ENCODE data around the gene HOXC10. TPM values are rescaled to one million over a fixed set of nuclear protein-coding genes. Genes with fewer than 3 reads are reported as not detected.

Gene HOXC10
- total and polyA plus RNA-seq, 2 donors (not counting 3 experiments of a cell fraction or from before 2014, with no cell fraction given) = 0.18 TPM; not detected in 1

GRCh38 chr12:53938326-53939140 is 46.4 kb upstream of the HOXC10 start, which contains the start of gene HOXC13:
TSS of gene HOXC13 (plus strand) at chr12:53938831. CDS start at chr12:53938907, 76 bp downstream.
- no peak for DNase-seq (ENCODE audit: low read depth, low spot score)
- intact Hi-C loops (cut with micrococcal nuclease) = no loop called here
- POLR2A ChIA-PET = no interaction called here

GRCh38 chr12:53939141-53940108 is 45.5 kb upstream of the HOXC10 start:
- no TSS peak for BruUV-seq (replicated peaks)
- Histone ChIP-seq H3K27me3 (ENCODE audit: control insufficient read depth in 2 of 2, insufficient read depth in 2 of 2, low read length in 2 of 2) (peaks cover 78 to 95% of the 10 kb centered on the region in 2 experiments), H3K4me2 (ENCODE audit: insufficient read depth, low read length) (no peak overlapping the region), H3K9ac (replicated peaks; ENCODE audit: extremely low read depth, insufficient read depth, low read length) (no peak overlapping the region), H3K4me3 (replicated peaks in 1 of 3; ENCODE audit: insufficient read depth in 1 of 3, low read depth in 1 of 3, low read length in 3 of 3) (no peak overlapping the region), H4K20me1 (replicated peaks; ENCODE audit: control insufficient read depth, extremely low read depth, insufficient read depth, low read length) (no peaks in the 10 kb centered on the region), H3K9me1 (replicated peaks; ENCODE audit: control insufficient read depth, extremely low read depth, insufficient read depth, low read length) (no peaks in the 10 kb centered on the region), H3K36me3 (ENCODE audit: control insufficient read depth in 2 of 2, extremely low read depth in 1 of 2, insufficient read depth in 2 of 2, low read length in 2 of 2) (no peaks in the 10 kb centered on the region), H3K9me3 (replicated peaks; ENCODE audit: control insufficient read depth, insufficient read depth, low read length) (no peaks in the 10 kb centered on the region), H3K79me2 (ENCODE audit: control insufficient read depth, insufficient read depth, low read length) (no peaks in the 10 kb centered on the region), H2AFZ (ENCODE audit: low read depth, low read length) (no peak overlapping the region), H3K4me1 (ENCODE audit: control insufficient read depth, extremely low read depth, insufficient read depth, low read length) (no peaks in the 10 kb centered on the region), H3K27ac (ENCODE audit: insufficient read depth, low read depth, low read length) (no peak overlapping the region)
- TF ChIP-seq EZH2 (IDR thresholded peaks at IDR 0.05; ENCODE audit: borderline replicate concordance, low read depth, low read length, severe bottlenecking) (peak; percentile 87), POLR2AphosphoS5 (IDR thresholded peaks at IDR 0.05; ENCODE audit: insufficient read depth, low read depth, low read length) (no peak), GATA2 (IDR thresholded peaks at IDR 0.05; ENCODE audit: insufficient read depth, insufficient read length, low read depth, low read length) (no peak), FOS (IDR thresholded peaks at IDR 0.05; ENCODE audit: borderline replicate concordance, insufficient read depth, low read length) (no peak), MYC (IDR thresholded peaks at IDR 0.05; ENCODE audit: low read depth, low read length) (no peak), CTCF (IDR thresholded peaks at IDR 0.05; ENCODE audit: extremely low read depth in 1 of 2, insufficient read depth in 1 of 2, low read depth in 1 of 2, low read length in 2 of 2) (no peak)
- no peak for FAIRE-seq
- dilution Hi-C loops (cut with MboI; ENCODE audit: extremely low pct_ligation_motif_present, low sequenced_read_pairs) = no loop called here
- CTCF ChIA-PET = interaction anchor here (1.1 to 2.2 kb wide), 2 partner anchors 12 kb away, joined by 3 to 9 read pairs; no protein-coding TSS in a partner anchor
- POLR2A ChIA-PET = no interaction called here
- intact Hi-C loops (cut with micrococcal nuclease) = no loop called here
- DNase-seq (ENCODE audit: low read depth, low spot score) = no peak

More at GRCh38 chr12:53938326-53939140, 46.4 kb upstream of the HOXC10 start, which contains the start of gene HOXC13:
- TF ChIP-seq POLR2A (IDR thresholded peaks at IDR 0.05; ENCODE audit: low read depth, low read length) = no peak
- peak; percentile 82 for TF ChIP-seq EZH2 (IDR thresholded peaks at IDR 0.05; ENCODE audit: borderline replicate concordance, low read depth, low read length, severe bottlenecking)
- no peak for TF ChIP-seq FOS (IDR thresholded peaks at IDR 0.05; ENCODE audit: borderline replicate concordance, insufficient read depth, low read length)
- no peak within 1 kb of the TSS for H2AFZ ChIP-seq (ENCODE audit: low read depth, low read length)
- BruUV-seq (replicated peaks) = no TSS peak
- peaks cover 78 to 95% of the 10 kb centered on the region in 2 experiments for H3K27me3 ChIP-seq (ENCODE audit: control insufficient read depth in 2 of 2, insufficient read depth in 2 of 2, low read length in 2 of 2)
- H3K9ac ChIP-seq (replicated peaks; ENCODE audit: extremely low read depth, insufficient read depth, low read length) = no peak within 1 kb of the TSS
- no peaks in the 10 kb centered on the region for H3K4me1 ChIP-seq (ENCODE audit: control insufficient read depth, extremely low read depth, insufficient read depth, low read length)
- H3K36me3 ChIP-seq (ENCODE audit: control insufficient read depth in 2 of 2, extremely low read depth in 1 of 2, insufficient read depth in 2 of 2, low read length in 2 of 2) = no peaks in the 10 kb centered on the region
- H3K4me3 ChIP-seq (replicated peaks in 1 of 3; ENCODE audit: insufficient read depth in 1 of 3, low read depth in 1 of 3, low read length in 3 of 3) = no peak within 1 kb of the TSS
- no peaks in the 10 kb centered on the region for H3K9me3 ChIP-seq (replicated peaks; ENCODE audit: control insufficient read depth, insufficient read depth, low read length)
- H3K79me2 ChIP-seq (ENCODE audit: control insufficient read depth, insufficient read depth, low read length) = no peaks in the 10 kb centered on the region
- dilution Hi-C loops (cut with MboI; ENCODE audit: extremely low pct_ligation_motif_present, low sequenced_read_pairs) = no loop called here
- FAIRE-seq = no peak
- CTCF ChIA-PET = interaction anchor here (1.1 kb wide), 1 partner anchor 11 kb away, joined by 3 read pairs; no protein-coding TSS in a partner anchor
- no peak within 1 kb of the TSS for H3K27ac ChIP-seq (ENCODE audit: insufficient read depth, low read depth, low read length)
- no peak within 1 kb of the TSS for H3K4me2 ChIP-seq (ENCODE audit: insufficient read depth, low read length)
- H4K20me1 ChIP-seq (replicated peaks; ENCODE audit: control insufficient read depth, extremely low read depth, insufficient read depth, low read length) = no peaks in the 10 kb centered on the region
- no peaks in the 10 kb centered on the region for H3K9me1 ChIP-seq (replicated peaks; ENCODE audit: control insufficient read depth, extremely low read depth, insufficient read depth, low read length)

All from endothelial cell of umbilical vein (primary cell).